HG03565 (cell line): ENCODE results near the gene RAET1E.
"Not testable (repeated sequence)": the region's sequence is repeated elsewhere in the genome, so short reads cannot be mapped to it uniquely, and the experiment has no call there.

Experiments used
- ATAC-seq: cut with Tn5 transposase; IDR thresholded peaks from one replicate; pipeline ENCODE4 v1.9.1; 2021; ENCODE audit warnings: mild to moderate bottlenecking, moderate library complexity; ENCODE audit not compliant: unreplicated experiment

The RAET1E gene

GRCh38 chr6:149897855-149898744, at the start of gene RAET1E:
RAET1E (minus strand) TSS chr6:149898113; CDS start chr6:149890901, 7,212 bp downstream.
- ATAC-seq: no peak

- not testable (repeated sequence) for ATAC-seq
Observed at GRCh38 chr6:149947533-149947932, 49.6 kb upstream of the RAET1E start.

- ATAC-seq: not testable (repeated sequence)
Observed at GRCh38 chr6:149946631-149947030, 48.7 kb upstream of the RAET1E start.

- not testable (repeated sequence) for ATAC-seq
Observed at GRCh38 chr6:149945276-149945675, 47.4 kb upstream of the RAET1E start.

- ATAC-seq: not testable (repeated sequence)
Observed at GRCh38 chr6:149943321-149943720, 45.4 kb upstream of the RAET1E start.

- ATAC-seq: no peak
Observed at GRCh38 chr6:149942461-149942829, 44.5 kb upstream of the RAET1E start.

GRCh38 chr6:149941583-149942460, 43.9 kb upstream of the RAET1E start, which contains the start of gene ULBP2:
ULBP2 (plus strand) TSS chr6:149942014; CDS start chr6:149942073, 59 bp downstream.
- ATAC-seq: no peak

- no peak for ATAC-seq
Observed at GRCh38 chr6:149940672-149940982, 42.7 kb upstream of the RAET1E start.

- no peak for ATAC-seq
Observed at GRCh38 chr6:149939909-149940671, 42.2 kb upstream of the RAET1E start.

GRCh38 chr6:149939356-149939648, 41.4 kb upstream of the RAET1E start:
- no peak for ATAC-seq

GRCh38 chr6:149938571-149939355, 40.9 kb upstream of the RAET1E start:
- ATAC-seq: peak; percentile 69

GRCh38 chr6:149938013-149938570, 40.2 kb upstream of the RAET1E start:
- not testable (repeated sequence) for ATAC-seq

GRCh38 chr6:149936743-149937142, 38.8 kb upstream of the RAET1E start:
- ATAC-seq: no peak

GRCh38 chr6:149935668-149936067, 37.8 kb upstream of the RAET1E start:
- no peak for ATAC-seq

- no peak for ATAC-seq
Observed at GRCh38 chr6:149935246-149935645, 37.3 kb upstream of the RAET1E start.

- no peak for ATAC-seq
Observed at GRCh38 chr6:149934249-149935156, 36.6 kb upstream of the RAET1E start.

- ATAC-seq: no peak
Observed at GRCh38 chr6:149933461-149933860, 35.5 kb upstream of the RAET1E start.

GRCh38 chr6:149933036-149933435, 35.1 kb upstream of the RAET1E start:
- ATAC-seq: no peak

GRCh38 chr6:149931501-149931900, 33.6 kb upstream of the RAET1E start:
- ATAC-seq: no peak
